Measurements from ENCODE around the gene TYMS.

TYMS gene

DNA sequence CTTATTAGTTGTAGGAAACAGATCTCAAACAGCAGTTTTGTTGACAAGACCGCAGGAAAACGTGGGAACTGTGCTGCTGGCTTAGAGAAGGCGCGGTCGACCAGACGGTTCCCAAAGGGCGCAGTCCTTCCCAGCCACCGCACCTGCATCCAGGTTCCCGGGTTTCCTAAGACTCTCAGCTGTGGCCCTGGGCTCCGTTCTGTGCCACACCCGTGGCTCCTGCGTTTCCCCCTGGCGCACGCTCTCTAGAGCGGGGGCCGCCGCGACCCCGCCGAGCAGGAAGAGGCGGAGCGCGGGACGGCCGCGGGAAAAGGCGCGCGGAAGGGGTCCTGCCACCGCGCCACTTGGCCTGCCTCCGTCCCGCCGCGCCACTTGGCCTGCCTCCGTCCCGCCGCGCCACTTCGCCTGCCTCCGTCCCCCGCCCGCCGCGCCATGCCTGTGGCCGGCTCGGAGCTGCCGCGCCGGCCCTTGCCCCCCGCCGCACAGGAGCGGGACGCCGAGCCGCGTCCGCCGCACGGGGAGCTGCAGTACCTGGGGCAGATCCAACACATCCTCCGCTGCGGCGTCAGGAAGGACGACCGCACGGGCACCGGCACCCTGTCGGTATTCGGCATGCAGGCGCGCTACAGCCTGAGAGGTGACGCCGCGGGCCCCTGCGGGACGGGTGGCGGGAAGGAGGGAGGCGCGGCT, at the start of gene TYMS:
TYMS (plus strand) TSS at position 343 of the 690 bp plus-strand sequence; CDS start at position 433, 90 bp downstream.
- ATAC-seq, result peak; percentile 76
- DNase-seq, result peak; percentile 73

DNA sequence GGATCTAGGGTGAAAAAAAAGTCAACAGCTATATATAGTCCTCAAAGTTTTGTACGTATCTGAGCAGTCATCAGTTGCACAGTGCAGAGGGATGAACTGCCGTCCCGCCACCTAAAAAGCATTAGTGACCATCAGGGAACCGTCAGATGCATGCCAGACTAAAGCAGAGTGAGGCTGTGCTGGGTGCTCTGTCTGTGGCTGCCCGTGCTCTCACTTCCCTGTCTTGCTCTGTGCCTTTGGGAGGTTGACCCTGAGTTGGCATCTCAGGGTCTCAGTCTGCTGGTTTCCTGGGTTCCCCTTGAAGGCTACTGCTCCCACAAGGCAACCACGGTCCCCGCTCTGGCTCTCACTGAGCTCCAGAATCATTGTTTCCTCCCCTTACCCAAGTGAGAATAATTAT, 49.5 kb upstream of the TYMS start:
- DNase-seq (no peak), ATAC-seq (no peak)

DNA sequence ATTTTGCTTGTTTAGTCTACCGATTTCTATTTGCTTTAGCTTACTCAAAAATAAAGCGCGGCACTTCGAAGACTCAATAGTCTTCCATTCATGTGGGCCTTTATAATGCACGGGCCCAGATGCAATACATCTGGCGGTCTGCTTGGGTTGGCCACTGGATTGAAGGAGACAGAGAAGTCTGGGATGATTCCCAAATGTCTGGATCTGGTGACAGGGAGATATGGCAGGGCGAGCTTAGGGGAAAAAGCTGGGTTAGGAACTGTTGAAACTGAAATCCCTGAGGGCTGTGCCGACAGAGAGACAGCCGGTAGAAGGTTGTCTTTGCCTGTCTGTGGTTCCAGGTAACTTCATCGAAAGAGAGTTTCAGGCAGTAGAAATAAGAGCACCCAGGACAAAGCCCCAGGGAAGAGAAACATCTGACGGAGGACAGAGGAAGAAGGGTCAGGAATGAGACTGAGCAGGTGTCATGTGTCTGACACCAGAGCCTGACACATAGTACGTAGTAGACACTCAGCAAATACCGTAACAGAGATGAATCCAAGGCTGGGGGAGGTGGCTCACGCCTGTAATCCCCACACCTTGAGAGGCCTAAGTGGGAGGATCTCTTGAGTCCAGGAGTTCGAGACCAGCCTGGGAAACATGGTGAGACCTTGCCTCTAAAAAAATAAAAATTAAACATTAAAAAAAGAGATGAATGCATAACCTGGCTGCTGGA, 47.1 kb upstream of the TYMS start:
- no peak for ATAC-seq
- DNase-seq, result no peak

DNA sequence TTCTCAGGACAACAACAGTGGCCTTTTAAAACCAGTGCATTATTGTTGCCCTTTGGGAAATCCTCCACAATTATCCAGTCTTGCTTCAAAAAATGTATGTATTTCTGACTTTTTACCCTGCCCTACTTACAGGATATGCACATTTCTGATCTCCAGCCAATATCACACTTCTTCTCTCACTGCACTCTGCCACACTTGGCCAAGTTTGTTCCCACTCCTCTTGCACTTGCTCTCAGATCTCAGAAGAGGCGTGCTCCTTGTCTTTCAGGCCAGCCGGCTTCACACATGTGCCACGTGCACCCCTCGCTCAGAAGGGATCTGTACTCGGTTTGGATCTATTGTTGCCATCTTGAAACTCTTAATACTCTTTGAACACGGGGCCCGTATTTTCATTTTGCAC, 45.3 kb upstream of the TYMS start:
- ATAC-seq (no peak), DNase-seq (no peak)

DNA sequence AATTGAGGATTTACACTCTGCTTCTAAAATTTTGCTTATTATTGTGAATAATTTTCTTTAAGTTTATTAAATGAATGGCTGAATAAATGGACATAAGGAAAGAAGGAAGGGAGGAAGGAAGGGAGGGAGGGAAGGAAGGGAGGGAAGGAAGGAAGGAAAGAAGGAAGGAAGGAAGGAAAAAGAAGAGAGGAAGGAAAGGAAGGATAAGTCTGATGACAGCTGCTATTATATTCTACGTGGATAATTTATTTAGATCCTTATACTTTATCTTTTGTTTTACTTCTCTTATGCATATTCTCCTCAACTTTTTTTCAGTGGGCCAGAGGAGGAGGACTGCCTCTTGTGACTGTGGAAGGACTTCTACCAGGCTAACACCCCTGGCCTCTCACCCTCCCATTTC, 43.3 kb upstream of the TYMS start:
- no peak for DNase-seq
- no peak for ATAC-seq

DNA sequence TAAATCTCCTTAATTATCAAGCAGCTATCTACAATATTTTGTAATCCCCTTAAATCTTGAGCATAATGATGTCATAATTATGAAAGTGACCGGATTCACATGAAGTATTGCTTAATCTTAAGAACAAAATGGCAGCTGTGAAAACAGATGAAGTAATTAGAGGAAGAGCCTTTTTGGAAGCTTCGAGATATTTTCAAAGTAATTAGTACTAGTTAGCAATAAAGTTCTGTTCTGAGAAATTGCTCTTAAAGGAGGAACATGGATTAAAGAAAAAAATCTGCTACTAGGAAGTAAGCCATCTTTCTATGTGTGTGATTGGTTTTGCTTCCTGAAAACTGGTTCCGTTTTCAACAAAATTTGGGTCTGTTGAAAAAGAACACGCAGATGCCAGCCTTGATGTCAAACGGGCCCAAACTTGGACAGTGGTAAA, 42.3 kb upstream of the TYMS start:
- no peak for DNase-seq
- ATAC-seq, result no peak

DNA sequence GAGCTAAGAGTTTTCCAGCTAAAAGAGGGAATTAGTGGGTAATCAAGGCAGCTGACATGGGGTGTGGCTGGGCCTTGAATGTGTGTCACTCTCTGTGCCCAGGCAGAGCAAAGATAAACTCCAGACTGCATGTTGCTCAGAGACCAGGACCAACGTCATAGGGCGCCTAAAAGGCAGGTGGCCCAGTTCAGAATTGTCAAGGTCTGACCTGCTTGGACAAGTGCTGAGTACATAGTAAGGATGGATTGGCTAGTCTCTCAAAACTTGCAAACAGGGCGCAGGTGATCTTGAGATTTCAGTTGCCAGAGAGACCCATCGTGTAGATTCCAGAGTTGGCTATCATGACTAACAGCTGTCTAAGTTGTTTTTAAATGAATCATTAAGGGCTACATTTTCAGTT, 41.7 kb upstream of the TYMS start:
- ATAC-seq, result no peak
- no peak for DNase-seq

DNA sequence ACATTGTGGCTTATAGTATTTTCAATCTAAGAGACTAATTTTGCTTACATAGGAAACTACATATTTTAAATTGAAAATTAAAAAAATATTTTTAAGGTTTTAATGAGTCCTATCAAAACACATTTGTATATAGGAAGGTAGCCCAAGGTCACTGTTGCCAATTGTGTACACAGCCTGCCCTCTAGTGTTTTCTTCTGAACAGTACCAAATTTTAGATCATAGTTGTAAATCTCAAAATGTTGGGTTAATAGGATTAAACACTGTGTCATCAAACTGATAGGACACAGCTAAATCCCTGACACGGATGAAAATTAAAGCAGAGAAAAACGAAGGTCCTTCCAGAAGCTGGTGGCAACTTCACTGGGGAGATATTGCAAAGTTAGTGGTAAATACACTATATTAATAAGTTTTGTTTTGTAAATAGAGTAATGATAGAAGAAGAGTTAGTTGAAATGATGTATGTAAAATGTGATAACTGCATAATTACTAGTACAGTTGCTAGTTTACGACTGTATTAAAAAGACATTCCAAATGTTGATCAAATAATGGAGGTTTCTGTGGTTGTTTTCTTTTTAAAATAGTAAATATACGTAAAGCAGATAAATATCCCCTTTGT, 41.0 kb upstream of the TYMS start:
- DNase-seq (no peak), ATAC-seq (no peak)

DNA sequence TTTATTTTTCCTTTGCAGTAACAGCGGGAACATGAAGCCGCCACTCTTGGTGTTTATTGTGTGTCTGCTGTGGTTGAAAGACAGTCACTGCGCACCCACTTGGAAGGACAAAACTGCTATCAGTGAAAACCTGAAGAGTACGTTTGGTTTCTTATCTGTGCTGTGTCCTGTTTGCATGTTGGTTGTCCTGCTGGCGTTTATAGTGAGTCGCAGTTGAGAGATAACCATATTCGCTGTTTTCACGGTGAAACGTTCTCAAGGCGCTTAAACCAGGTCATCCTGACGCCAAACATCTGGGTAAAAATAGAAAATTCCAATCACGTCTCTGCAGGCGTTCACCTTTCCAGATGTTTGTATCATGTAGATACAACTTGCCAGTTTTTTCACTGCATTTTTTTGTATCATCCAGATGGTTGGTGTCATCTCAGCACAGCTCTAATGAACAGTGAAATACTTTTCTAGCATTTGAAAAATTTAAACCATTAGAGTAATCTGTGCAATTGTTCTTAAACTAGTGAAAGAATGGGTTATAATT, 39.4 kb upstream of the TYMS start:
- ATAC-seq (no peak), DNase-seq (no peak)

DNA sequence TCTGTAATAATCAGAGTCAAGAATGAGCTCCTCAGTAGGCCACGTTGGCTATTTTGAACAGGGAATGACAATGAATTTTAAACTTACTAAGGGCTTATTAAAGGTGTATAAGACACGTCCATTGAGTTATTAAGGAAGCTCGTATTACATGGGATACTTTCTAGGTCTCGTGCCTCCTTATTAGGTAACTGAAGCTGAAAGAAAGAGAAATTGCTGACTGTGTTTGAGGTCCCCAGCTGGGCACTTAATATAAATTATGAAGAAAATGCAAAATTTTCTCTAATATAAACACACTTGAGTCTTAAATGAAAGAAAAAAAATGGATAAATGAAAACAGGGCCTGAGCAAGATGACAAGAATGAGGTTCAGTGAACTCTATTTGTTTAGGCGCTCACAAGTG, 38.8 kb upstream of the TYMS start:
- no peak for DNase-seq
- ATAC-seq, result no peak

DNA sequence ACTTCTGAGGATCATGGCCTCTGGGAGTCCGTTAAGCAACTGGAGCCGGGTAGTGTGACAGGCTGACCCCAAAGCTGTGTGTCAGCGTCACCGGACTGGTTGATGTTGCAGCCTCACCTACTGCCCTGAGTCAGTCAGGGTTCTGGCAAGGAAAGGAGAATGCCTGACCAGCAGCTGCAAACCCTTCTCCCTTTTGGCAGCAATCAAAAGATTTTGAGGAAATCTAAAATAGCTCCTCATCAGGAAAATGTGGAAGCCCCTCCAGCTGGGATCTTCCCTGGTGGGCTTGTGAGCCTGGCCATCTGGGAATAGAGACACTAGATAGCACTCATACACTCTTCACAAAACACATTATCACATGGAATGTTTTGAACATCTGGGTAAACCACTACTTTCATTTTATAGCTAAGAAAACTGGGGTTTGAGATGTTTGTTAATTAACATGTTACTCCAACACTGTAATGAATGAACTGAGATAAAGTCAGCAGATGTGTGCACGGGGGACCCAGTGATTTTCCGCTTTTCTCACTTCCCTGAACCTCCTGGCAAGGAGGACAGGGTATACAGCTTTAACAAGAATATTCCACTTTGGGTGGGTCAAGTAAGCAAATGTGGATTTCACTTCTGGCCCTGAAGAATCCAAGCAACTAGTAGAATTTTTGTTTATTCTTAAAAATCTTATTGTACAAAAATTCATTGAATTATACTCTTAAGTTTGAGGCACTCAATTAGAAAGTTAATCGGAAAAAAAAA, 36.0 kb upstream of the TYMS start:
- DNase-seq (no peak), ATAC-seq (no peak)

DNA sequence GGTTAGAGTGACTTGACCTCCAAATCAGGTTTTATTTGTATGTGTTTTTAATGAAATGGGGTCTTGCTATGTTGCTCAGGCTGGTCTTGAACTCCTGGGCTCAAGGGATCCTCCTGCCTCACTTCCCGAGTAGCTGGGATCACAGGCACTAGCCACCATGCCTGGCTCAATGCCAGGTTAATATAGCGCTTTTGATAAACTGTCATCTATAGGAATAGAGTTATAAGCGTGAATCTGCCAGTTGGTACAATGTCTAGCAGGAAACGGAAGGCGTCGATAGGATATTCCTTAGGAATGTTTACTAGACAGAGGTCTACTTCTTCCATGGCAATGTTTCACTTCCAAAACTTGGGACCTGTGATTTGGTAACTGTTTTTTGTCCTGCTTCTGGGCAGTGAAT, 35.2 kb upstream of the TYMS start:
- ATAC-seq (no peak), DNase-seq (no peak)

DNA sequence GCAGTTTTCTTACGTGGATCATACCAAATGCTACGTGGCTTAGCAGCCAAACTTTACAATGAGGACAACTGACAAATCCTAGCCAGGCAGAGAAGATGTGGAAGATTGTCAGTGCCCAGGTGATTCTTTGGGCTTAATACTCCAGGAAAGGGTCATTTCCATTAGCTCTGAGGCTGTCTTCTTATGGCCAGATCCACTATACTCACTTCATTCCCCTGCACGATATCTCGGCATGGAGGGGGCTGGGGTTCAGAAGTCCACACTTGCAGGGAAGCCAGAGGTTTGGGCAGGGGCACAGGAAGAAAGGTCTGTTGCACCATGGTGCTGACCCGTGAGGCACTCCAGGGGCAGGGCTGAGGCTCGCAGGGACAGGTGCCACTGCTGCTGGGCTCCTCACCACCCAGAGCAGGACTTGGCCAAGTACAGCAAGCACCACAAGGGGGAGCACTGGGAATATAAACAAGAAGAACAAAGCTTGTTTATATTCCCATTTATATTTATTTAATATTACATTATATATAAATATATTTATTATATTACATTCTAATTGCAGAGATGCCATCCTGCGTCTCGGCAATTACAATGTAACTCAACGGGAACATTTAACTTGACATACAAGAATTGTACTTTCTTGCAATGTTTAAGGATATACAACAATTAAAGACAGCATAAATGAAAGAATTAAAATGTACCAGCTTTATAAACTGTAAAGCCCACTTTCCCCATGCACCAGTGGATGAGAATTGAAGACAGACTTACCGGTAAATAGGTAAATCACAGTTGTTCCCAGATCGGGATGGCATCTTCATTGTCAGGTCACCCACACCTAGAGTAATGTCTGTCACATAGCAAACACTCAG, 33.5 kb upstream of the TYMS start:
- DNase-seq, result peak; percentile 76

DNA sequence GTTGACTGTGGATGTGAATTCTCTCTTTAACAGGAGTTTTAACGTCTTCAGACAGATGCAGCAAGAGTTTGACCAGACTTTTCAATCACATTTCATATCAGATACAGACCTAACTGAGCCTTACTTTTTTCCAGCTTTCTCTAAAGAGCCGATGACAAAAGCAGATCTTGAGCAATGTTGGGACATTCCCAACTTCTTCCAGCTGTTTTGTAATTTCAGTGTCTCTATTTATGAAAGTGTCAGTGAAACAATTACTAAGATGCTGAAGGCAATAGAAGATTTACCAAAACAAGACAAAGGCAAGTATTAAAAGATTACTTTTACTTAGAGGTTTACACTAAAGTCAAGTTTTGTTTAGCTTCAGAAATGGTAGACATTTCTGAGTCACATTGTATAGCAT, 30.2 kb upstream of the TYMS start:
- ATAC-seq, result no peak
- DNase-seq, result no peak

More for the DNA sequence above, 33.5 kb upstream of the TYMS start:
- peak; percentile 57 for ATAC-seq

DNA sequence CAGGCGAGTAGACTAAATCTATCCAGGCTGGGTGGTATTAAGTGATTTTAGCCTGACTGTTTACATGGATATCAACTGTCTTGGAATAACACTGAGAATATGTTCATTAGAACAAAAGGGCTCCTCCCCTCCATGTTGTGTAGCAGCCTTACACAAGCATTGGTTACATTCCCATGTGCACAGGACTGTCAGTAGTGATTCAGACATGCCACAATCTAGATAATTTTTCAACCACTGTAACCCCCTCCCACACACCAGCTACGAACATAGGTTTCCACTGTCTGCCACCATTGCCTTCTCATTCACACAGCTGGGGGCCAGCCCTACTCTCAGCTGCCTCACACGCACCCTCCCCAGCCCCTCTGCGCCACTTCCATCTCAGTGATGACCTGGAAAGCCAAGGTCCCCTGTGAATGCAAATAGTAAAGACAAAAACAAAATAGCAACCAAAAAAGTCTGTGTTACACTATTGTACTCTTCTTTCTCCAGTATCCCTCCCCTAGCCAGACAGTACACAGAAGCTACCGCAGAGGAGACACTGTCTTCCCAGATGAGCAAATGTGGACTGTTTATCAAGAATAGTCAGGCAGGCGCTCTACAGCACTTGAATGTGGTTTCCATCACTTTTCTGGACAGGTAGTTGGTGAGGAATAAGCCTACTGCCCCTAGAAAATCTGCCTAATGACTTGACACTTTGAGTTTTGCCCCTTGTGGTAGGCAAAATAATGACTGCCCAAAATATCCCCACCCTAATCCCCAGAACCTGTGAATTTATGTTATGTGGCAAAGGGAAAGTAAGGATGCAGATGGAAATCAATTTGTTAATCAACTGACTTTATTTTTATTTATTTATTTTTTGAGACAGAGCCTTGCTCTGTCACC, 27.9 kb upstream of the TYMS start:
- ATAC-seq (peak; percentile 92), DNase-seq (peak; percentile 19)

DNA sequence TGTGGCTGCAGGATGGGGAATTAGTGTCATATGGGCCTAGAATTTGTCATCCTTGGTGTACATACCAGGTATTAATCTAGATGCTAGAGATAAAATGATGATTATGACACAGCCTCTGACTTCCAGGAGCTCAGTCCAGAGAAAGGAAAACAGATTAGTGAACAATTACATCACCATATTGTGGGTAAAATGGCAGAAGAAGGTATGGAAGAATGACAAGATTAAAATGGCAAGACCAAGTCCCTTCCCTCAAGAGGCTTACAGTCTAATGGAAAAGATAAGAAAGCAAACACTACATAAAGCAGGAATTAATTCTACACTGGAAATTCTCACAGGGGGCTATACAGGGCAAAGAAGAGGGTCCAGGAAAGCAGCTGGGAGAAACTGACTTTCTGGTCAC, 25.9 kb upstream of the TYMS start:
- ATAC-seq (no peak), DNase-seq (no peak)

DNA sequence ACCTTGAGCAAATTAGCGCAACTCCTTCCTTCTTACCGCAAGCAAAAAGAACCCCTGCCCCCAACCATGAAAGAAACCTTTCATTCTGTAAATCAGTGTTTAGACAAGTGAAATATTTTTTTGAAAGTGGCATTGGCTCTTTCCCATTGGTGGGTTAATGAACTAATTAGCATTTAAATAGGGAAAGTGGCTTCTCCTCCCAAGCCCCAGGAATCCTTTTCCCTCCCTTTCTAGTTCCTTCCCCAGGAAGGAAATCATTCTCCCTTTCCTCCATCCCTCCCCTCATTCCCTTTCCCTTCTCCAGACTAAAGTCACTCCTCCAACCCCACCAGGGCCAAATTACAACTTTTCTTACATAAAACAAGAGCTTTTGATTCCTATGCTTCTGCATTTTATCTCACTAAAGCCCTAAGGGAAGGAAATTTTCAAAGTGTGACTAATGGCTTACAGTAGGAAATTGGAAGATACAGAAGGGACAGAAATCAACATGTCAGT, 22.9 kb upstream of the TYMS start:
- DNase-seq (no peak), ATAC-seq (no peak)

DNA sequence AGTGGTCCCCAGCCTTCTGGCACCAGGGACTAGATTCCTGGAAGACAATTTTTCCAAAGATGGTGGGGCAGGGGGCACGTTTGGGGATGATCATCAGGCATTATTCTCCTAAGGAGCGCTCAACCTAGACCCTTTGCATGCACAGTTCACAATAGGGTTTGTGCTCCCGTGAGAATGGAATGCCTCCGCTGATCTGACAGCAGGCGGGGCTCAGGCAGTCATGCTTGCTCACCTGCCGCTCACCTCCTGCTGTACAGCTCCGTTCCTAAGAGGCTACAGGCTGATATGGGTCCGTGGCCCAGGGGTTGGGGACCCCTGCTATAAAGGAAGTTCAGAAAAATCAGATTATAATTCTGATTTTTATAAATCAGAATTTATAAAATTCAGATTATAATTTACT, 22.3 kb upstream of the TYMS start:
- ATAC-seq (no peak), DNase-seq (no peak)

DNA sequence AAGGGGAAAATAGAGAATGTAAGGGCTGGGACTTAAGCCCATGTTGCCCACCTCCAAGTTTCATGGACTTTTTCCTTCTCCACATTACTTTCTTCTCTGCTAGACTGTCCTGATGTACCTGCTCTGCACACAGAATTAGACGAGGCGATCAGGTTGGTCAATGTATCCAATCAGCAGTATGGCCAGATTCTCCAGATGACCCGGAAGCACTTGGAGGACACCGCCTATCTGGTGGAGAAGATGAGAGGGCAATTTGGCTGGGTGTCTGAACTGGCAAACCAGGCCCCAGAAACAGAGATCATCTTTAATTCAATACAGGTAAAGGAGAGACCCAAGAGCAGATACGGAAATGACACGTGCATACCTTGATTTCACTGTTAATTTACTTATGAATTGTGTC, 16.2 kb upstream of the TYMS start:
- no peak for ATAC-seq
- DNase-seq, result no peak

DNA sequence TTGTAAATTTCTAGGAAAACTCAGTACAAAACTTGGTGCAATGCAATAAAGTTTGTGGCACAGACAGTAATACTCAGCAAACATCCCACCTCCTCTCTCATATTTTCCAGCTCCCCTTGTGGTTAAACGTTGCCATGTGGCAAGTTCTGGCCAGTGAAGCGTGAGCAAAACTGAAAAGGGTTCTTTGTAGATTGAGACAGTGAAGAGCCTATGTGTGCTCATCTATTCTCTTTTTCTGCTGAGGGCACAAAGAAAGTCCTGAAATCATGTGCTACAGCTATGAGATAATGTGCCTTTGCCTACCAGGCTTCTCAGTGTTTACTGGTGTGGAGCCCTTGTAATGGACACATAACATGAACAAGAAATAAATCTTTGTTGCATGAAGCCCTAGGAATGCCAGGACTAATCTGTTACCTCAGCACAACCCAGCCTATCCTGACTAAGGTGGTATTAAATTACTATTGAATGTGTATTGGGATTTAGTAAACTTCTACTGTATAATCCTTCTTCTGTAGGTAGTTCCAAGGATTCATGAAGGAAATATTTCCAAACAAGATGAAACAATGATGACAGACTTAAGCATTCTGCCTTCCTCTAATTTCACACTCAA, 13.0 kb upstream of the TYMS start:
- DNase-seq, result peak; percentile 23
- peak; percentile 96 for ATAC-seq
